HG03342 (cell line): ENCODE measurements around the gene FRMD4B.

Source experiments
- ATAC-seq: cut with Tn5 transposase; IDR thresholded peaks from one replicate; pipeline ENCODE4 v1.9.1; 2021; ENCODE audit warnings: mild to moderate bottlenecking, moderate library complexity; ENCODE audit not compliant: unreplicated experiment

Gene FRMD4B

DNA sequence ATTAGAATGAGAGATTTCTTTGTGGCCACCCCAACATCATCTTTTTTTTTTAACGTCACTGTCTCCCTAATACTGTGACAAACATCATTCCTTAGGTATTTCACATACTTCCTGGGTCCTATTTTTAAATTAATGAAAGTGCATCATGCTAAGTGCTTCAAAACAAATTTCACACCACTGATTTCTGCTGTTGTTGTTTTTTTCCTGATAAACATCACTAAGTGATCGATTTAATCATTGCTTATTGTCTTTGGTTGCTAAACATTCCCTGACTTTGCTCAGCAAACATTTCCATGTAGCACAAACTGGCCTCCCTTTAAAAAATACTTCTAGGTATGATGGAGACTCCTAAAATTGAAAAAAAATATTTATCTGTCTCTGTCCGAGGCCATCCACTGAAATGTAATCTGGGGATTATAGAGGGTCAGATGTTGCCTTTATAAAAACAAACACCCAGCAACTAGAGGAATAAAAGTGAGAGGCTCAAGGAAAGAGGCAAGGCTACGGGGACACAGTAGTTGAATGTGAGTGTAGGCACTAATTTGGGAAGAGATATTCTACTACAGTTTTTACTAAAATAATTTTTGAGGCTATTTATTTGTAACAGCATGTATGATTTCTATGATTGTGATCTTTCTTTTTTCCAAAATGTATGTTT is 243.0 kb downstream of the FRMD4B start:
- ATAC-seq = no peak

DNA sequence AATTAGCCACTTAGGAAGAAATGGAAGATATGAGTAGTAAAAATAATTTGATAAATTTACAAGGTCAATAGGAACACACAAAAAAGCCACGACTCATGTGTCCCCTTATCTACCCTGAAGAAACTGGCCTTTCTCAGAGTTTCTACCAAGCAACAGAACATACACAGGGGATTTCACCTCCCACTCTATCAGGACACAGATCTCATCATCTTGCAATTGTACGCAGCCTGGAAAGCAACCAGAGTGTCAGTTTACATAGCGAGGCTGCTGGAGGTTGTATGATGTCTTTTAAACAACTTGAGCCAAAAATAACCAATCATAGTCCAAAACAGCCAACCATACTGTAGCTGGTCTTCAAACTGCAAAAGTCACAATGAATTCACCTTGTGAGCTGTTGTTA is 243.8 kb downstream of the FRMD4B start:
- ATAC-seq = no peak

DNA sequence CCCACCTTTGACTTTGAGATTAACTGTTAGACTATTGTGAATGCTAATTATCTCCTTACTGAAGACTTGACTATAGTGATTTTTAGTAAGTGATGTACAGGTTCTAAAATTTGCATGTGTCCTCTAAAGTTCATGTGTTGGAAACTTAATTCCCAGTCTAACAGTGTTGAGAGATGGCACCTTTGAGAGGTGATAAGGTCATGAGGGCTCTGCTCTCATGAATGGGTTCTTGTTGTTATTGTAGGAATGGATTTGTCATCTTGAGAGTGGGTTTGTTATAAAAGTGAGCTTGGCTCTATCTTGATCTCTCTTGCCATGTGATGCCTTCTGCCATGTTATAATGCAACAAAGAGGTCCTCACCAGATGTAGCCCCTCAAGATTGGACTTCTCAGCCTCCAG is 244.6 kb downstream of the FRMD4B start:
- no peak for ATAC-seq

DNA sequence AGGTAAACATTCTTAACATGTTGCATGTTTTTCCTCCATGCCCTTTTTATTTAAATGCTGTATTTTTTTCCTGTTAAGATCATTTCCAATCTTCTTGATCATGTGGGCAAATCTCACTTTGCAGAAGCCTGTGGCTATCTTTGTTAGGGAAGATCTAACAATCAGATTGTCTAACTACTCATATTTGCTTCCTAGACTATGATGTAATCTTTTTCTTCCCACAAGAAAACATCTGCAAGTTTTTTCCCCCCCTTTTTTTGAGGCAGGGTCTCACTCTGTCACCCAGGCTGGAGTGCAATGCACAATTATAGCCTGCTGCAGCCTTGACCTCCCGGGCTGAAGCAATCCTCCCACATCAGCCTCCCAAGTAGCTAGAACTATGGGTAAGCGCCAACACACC is 248.5 kb downstream of the FRMD4B start:
- ATAC-seq = no peak

DNA sequence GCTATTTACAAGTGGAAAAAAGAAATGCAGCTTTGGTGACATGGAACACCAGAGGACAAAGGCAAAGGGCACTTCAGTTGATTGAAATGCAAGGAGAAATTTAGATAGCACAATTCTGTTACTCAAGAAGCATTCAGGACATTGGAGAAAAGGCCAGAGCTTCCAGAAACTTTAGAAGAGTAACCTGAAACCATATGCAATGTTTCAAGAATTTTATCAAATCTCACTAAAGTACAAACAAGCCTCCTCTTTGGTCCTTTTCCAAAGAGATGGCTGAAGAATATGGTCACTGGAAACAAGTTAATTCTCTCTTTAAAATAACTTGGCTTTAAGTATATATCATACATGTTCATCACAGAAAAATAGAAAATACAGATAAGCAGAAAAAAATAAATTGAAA is 248.9 kb downstream of the FRMD4B start:
- no peak for ATAC-seq

DNA sequence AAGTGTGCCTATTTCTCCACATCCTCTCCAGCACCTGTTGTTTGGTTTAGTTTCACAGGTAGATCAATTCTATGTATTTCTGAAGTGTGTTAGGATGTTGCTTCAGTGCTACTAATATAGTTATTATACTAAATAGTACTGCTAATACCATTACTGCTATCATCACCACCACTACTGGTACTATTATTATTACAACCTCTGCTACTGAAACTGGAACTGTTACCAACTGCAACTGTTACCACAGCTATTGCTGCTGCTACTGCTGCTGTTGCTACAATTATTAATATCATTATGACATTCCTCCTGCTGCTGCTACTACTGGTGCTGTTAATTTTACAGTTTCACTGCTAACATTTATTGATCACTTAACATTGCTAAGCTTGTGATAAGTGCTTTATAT is 255.2 kb downstream of the FRMD4B start:
- peak; percentile 92 for ATAC-seq

DNA sequence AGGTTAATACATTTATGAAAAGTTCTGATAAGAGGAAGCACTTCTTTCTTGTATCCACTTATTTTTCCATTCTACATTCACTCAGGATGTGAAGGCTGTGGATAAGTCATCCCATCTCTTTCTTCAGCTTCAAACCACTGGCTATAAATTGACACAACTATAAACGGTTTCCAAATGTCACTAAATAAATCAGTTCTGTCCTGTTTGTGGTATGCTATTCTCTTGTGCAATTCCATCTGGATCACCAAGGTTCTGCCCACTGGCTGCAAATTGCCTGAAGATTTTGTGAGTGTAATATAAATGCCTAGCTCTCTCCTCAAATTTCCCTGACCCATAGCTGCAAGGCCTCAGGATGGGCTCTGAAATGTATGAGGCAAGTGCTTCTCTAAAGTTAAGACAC is 256.4 kb downstream of the FRMD4B start:
- no peak for ATAC-seq

DNA sequence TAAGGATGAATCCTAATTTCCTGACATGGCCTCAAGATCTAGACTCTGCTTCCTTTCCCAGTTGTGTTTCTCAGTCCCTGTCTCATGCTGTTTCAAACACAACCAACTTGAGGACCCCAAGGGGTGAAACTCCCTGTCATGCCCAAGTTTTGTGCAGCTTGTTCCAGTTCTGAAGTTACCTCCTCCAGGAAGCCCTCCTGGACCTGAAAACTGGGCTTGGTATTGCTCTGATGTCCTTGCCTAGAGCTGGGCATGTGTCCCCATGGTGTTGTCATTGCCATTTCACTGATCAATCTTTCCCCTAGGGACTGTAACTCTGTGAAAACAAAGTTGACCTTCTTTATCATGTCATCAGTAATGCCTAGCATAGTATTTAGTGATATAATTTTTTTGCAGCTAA is 257.4 kb downstream of the FRMD4B start:
- no peak for ATAC-seq

DNA sequence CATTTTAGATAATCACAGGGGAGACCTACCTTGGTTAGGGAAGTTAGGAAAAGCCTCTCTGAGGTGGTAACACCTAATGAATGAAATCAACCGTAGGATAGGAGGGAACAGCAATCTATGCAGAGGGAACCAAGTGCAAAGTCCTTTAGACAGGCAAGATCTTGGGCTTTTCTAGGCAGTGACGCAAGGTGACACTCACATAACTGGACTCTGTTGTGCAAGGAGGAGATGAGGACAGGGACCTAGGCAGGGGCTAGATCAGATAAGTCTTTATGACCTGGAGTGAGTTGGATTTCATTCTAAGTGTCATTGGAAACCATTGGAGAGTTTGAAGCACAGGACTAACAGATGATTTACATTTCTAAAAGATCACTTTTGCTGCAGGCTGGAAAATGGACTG is 258.9 kb downstream of the FRMD4B start:
- ATAC-seq = no peak

DNA sequence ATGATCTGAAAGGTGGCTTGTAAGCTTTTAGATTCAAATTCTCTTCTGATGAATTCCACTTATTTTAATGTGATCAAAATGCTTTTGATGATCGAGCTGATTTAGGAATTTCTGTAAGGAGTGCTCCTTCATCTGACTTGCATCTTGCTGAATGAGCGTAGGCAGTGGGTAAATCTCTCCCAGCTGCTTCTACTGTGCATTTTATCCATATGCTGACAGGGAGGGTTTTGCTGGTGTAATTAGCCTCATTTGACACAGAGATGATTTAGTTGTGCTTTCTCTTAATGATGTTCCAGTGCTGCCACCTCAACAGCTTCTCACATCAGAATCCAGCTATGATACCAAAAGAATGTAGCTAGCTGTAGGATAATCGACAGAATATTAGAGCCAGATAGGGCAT is 259.7 kb downstream of the FRMD4B start:
- ATAC-seq = no peak

DNA sequence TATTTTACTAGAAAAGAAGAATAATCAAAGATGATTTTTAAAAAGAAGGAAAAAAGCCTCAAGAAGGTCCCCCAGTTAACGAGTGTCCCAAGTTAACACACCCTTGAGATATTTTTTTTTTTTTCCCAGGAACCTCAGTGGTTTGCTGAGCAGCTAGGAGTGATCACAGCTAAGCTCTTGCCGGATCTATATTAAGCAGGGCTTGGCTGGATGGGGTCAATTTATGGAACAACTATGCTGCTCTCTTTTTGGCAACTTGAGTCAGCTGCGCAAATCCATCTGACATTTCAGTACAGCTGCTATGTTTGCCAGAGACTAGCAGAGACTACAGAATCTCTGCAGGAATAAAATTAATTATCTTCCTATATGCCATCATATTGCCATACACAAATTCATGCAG is 263.5 kb downstream of the FRMD4B start, which contains the start of gene LMOD3:
LMOD3 (minus strand) TSS at position 193 of the 400 bp plus-strand sequence. CDS start 209 bp downstream, outside the sequence.
- no peak for ATAC-seq

DNA sequence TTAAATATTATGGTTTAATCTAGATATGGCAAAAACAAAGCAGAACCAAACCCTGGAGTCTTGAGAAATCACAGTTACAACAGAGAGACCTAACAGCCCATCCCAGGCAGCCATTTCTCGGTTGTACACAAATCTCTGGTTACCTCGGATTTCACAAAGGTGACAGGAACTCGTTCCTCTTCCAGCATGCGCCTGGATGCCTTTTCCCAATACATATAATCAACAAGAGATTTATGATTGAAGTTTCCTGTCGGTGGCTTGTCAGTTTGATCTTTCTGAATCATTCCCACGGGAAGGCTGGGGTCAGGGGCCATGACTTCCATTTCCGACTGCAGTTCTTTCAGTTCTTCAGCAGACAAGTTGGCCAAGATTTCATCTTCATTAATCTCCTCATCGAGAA is 263.9 kb downstream of the FRMD4B start:
- ATAC-seq = no peak

DNA sequence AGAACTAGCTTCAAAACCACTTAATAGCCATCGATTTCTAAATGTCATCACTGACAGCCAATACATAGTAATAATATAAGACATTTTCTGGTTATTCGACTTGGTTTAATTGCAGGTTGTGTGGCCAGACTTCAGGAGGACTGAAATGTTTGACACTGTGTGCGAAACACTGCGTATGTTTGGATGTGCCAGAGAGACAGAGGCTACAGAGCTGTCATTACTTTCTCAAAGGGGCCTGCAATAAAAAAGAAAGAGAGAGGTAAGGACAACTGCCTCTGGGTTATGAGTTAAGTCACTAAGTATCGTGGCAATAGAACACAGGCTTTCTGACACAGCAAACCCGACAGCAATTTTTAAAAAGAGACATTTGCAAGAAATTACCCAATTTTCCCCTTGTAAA is 264.4 kb downstream of the FRMD4B start:
- ATAC-seq = no peak

DNA sequence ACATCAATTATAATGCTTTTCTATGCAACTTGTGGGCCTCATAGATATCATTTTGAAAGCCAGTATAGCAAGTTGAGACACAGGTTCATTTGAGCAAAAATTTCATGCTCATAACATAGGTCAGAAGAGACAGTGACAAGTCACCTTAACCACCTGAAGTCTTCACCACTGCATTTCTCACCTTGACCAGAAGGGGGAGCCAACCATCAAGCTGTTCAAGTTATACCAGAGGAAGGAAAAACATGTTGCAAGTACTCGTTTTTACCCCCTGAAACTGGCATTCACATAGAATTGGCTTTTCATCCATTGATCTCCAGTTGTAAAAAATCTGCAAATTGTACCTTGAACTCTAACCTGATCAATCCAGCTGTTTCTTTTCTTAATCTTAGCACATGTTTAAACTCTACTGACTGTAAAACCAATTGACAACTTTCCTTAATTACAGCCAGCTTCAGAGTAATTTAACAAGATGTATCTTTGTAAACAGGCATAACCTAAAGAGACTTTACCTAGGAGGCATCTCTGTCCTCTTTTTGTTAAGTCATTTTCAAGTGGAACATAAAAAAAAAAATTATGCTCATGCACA is 264.9 kb downstream of the FRMD4B start:
- peak; percentile 92 for ATAC-seq
